ENCODE data around the gene CDKAL1.

DNA sequence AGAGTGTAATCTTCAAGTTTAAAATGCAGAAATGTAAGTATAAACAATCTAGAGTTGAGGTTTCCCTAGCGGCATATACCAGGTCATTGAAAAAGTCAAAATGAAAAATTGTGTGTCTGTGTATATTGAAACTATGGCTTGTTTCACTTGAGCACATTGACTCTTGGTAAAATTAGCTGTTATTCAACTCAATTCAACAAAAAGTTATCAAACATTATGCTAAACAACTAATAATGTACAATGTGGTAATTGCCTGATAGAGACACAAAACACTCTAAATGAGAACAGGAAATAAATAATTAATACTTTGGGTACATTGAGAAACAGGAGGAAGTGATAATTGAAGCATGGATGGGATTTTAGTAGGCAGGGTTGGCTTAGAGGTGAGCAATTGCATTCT is 444.8 kb downstream of the CDKAL1 start:
- TF ChIP-seq, protein P1, sequence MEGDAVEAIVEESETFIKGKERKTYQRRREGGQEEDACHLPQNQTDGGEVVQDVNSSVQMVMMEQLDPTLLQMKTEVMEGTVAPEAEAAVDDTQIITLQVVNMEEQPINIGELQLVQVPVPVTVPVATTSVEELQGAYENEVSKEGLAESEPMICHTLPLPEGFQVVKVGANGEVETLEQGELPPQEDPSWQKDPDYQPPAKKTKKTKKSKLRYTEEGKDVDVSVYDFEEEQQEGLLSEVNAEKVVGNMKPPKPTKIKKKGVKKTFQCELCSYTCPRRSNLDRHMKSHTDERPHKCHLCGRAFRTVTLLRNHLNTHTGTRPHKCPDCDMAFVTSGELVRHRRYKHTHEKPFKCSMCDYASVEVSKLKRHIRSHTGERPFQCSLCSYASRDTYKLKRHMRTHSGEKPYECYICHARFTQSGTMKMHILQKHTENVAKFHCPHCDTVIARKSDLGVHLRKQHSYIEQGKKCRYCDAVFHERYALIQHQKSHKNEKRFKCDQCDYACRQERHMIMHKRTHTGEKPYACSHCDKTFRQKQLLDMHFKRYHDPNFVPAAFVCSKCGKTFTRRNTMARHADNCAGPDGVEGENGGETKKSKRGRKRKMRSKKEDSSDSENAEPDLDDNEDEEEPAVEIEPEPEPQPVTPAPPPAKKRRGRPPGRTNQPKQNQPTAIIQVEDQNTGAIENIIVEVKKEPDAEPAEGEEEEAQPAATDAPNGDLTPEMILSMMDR (IDR thresholded peaks at IDR 0.05; ENCODE audit: poor library complexity) = no peak
- TF ChIP-seq EZH2 (IDR thresholded peaks at IDR 0.05; ENCODE audit: borderline replicate concordance) (no peak), EZH2phosphoT487 (IDR thresholded peaks at IDR 0.05; ENCODE audit: low read depth, severe bottlenecking, unreplicated experiment) (no peak)

Measured in hepatocyte (in vitro differentiated cells).